Retinal pigment epithelial cell (primary cell): ENCODE results near the gene MPRIP.
"Not testable (repeated sequence)": the region's sequence is repeated elsewhere in the genome, so short reads cannot be mapped to it uniquely, and the experiment has no call there.

ENCODE experiments used
- DNase-seq: peaks from one replicate; pipeline ENCODE4 v3.0.0-alpha.2; 2010; ENCODE audit warnings: low read depth
- H3K4me3 ChIP-seq: 2 replicates; pipeline ENCODE4 v1.5.1; 2011; ENCODE audit warnings: mild to moderate bottlenecking, low read length, control low read depth, moderate library complexity
- TF ChIP-seq, protein P1 (sequence below): conservative IDR thresholded peaks from 2 replicates; pipeline ENCODE4 v1.5.1; 2011; ENCODE audit warnings: low read depth, low read length, control low read depth, inconsistent platforms

The MPRIP gene

DNA sequence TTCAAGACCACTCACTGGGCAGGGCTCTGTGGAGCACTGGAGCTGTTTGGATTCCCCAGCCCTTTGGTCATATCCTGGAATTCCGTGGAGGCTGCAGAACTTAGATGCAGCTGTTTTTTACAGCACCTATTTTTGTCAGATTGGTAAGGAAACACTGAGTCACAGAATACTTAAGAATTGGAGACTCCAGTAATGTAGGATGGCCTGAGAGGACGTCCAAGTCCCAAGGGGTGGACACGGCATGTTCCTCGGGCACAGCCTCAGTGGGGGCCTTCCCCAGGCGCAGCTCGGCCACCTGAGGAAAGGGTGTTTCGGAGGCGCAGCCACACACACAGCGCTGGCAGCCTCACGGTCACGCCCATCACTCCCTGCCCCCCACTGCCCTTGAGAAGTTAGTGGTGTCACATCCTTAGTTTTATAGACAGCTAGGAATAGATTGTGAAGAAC, 149.1 kb downstream of the MPRIP start:
- no peak overlapping the region for H3K4me3 ChIP-seq
- no peak for DNase-seq
- TF ChIP-seq, protein P1, sequence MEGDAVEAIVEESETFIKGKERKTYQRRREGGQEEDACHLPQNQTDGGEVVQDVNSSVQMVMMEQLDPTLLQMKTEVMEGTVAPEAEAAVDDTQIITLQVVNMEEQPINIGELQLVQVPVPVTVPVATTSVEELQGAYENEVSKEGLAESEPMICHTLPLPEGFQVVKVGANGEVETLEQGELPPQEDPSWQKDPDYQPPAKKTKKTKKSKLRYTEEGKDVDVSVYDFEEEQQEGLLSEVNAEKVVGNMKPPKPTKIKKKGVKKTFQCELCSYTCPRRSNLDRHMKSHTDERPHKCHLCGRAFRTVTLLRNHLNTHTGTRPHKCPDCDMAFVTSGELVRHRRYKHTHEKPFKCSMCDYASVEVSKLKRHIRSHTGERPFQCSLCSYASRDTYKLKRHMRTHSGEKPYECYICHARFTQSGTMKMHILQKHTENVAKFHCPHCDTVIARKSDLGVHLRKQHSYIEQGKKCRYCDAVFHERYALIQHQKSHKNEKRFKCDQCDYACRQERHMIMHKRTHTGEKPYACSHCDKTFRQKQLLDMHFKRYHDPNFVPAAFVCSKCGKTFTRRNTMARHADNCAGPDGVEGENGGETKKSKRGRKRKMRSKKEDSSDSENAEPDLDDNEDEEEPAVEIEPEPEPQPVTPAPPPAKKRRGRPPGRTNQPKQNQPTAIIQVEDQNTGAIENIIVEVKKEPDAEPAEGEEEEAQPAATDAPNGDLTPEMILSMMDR = no peak

DNA sequence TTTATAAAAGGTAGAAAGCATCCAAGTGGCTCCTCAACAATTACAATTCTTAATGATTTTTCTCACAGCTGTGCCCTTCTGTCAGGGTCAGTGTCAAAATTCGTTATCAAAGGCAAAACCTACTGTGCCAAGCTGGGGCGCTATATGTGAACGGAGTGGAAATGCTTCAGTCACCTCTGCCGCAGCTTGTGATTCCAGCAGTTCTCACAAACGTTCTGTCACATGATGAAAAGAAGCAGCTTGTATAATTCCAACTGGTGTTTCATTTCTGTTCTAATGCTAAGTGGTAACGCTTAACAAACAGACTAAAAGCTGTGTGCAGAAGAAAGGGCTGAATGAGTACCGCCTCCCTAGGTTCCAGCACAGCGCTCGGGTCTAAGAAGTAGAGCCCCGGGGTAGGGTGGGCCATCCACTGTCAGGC, 149.7 kb downstream of the MPRIP start:
- no peak overlapping the region for H3K4me3 ChIP-seq
- no peak for DNase-seq
- TF ChIP-seq, protein P1 = no peak

DNA sequence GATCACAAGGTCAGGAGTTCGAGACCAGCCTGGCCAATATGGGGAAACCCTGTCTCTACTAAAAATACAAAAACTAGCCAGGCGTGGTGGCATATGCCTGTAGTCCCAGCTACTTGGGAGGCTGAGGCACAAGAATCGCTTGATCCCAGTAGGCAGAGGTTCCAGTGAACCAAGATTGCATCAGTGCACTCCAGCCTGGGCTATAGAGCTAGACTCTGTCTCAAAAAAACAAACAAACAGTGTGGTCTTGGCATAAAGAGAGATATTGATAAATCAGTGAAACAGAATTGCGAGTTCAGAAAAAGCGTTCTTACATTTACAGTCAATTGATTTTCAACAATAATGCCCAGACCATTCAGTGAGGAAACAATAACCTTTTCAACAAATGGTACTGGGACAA, 153.2 kb downstream of the MPRIP start:
- DNase-seq, H3K4me3 ChIP-seq: not testable (repeated sequence)

DNA sequence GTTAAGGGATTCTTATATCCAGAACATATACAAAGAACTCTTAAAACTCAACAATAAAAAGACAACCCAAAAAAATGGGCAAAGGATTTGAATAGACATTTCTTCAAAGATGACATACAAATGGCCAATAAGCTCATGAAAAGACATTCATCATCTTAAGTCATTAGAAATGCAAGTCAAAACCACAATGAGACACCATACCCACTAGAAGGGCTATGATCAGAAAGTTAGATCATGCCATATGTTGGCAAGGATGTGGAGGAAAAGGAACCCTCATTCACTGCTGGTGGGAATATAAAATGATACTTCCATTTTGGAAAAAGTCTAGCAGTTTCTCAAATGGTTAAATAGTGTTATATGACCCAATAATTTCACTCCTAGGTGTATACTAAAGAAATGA, 154.5 kb downstream of the MPRIP start:
- no peak for DNase-seq
- TF ChIP-seq, protein P1 = no peak
- H3K4me3 ChIP-seq = no peak overlapping the region

DNA sequence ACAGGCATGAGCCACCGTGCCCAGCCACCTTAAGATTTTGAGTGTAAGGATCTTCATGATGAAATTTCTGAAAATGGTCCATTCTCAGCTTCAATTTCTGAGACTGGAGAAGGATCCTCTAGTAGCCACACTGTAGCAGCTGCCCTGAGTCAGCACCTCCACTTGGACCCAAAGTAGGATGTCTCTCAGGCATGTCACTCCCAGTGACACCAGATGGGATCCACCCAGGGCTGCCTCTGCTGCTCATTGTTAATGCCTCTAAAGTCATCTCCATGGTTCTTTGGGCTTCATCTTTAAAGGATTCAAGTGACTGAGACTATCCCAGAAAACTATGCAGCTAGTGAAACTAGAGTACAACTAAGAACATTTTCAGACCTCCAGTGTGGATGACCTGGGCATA, 156.0 kb downstream of the MPRIP start:
- no peak for DNase-seq
- TF ChIP-seq, protein P1 = no peak
- no peak overlapping the region for H3K4me3 ChIP-seq

DNA sequence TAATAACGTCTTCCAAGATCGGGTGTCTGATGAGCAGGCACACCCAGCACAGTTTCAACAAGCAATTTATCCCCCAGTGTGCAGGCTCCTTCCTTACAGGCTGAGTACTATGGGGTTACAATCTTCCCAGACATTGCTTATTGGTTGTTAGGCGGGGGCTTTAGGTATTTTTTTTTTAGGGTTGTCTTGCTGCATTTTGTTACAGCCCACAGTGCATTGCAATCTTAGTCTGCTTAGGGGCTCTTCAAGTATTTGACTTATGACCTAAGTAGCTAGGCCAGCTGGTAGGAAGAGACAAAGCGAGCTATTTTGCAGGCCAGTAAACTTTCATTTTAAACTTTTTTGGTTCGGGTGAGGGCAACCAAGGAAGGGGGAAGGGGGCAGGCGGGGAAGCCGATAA, 158.1 kb downstream of the MPRIP start:
- no peak overlapping the region for H3K4me3 ChIP-seq
- no peak for DNase-seq
- TF ChIP-seq, protein P1 = no peak

DNA sequence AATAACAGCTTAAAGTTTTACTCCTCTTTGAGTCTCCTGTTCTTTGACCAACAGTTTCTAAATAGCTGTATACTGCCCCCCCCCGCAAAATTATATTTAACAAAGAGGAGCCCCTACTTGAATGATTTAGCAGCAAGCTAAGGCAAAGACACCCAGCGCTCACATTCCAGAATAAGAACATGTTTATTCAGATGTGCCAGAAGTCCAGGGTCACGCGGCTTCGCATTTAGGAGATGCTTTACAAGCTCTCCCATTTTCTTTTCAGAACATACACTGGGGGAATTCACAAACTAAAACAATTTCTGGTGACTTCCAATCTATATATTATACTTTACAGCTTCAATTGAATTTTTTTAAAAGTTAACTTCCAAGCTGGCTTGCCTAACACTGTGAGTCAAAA, 158.6 kb downstream of the MPRIP start:
- TF ChIP-seq, protein P1 = no peak
- no peak for DNase-seq

DNA sequence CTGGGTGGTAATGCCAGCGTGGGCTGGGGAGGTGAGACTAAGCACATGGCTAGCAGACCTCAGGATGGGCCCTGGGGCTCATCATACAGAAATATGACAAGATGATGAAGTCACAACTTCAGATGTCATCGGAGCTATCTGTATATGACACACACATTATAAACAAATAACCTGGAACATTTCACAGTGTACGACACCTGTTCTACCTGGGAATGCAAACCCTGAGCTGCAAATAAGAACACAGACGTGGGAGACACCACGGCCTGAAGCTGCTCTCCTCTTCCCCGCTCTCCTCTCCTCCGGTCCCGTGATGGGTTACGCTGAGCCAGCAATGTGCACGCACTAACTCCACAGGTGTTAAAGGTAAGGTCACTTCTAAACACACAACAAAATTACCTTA, 159.0 kb downstream of the MPRIP start:
- DNase-seq = no peak
- TF ChIP-seq, protein P1 = no peak
- H3K4me3 ChIP-seq = no peak overlapping the region

More for the DNA sequence above, 158.6 kb downstream of the MPRIP start:
- H3K4me3 ChIP-seq = no peak overlapping the region
